ENCODE measurements around the gene GUCA1A.

Gene GUCA1A

DNA sequence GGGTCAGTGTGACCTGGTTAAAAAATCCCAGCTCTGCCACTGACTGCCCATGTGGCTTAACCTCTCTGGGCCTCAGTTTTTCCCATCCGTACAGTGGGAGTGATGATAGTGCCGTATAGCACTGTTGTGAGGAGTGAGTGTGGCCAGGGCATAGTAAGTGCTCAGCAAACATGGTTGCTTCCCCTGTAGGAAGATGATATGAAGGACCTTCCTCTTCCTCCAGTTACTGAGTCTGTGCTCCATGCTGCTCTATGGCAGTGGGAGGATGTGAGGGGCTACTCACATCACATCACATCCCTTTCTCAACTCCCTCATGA lies 43.8 kb upstream of the GUCA1A start:
- TF ChIP-seq, protein P1, sequence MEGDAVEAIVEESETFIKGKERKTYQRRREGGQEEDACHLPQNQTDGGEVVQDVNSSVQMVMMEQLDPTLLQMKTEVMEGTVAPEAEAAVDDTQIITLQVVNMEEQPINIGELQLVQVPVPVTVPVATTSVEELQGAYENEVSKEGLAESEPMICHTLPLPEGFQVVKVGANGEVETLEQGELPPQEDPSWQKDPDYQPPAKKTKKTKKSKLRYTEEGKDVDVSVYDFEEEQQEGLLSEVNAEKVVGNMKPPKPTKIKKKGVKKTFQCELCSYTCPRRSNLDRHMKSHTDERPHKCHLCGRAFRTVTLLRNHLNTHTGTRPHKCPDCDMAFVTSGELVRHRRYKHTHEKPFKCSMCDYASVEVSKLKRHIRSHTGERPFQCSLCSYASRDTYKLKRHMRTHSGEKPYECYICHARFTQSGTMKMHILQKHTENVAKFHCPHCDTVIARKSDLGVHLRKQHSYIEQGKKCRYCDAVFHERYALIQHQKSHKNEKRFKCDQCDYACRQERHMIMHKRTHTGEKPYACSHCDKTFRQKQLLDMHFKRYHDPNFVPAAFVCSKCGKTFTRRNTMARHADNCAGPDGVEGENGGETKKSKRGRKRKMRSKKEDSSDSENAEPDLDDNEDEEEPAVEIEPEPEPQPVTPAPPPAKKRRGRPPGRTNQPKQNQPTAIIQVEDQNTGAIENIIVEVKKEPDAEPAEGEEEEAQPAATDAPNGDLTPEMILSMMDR (IDR thresholded peaks at IDR 0.05; ENCODE audit: low read depth, low read length) = no peak
- no peak overlapping the region for H3K4me3 ChIP-seq (ENCODE audit: low read depth, low read length)

DNA sequence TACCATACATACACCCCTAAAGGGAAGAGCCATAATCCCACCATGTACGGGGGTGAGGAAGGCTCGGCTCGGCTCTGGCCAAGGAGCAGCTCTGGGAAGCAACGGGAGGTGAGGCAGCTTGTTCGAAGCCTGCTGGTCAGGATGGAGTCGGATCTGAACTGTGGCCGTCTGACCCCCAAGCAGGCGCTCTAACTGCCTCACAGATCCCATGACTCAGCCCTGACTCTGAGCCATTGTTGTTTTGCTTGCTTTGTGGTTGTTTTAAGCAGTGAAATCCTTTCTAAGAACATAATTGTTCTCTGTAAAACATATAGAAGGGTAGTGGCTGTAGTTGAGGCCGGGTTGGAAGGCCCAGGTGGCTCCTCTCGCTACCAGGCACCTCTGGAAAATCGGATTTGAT lies 41.6 kb upstream of the GUCA1A start:
- TF ChIP-seq, protein P1 (IDR thresholded peaks at IDR 0.05; ENCODE audit: low read depth, low read length) = no peak

DNA sequence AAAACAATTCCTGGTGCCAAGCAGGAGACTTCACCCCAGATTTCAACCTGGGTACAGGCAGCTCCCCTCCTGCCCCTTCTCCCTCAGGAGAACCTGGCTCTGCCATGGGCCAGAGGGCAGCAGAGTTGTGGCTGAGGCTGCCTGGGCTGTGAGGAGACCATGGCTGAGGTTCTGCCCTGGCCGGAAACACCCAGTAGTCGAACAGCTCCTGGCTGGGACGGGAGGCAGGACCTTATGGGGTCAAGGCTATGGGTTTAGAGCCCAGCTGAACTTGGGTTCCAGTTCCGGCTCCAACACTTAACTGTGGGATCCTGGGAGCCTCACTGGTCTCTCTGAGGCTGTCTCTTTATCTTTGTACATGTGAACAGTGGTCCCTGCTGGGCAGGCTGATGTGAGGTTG lies 39.2 kb upstream of the GUCA1A start:
- TF ChIP-seq, protein P1 (IDR thresholded peaks at IDR 0.05; ENCODE audit: low read depth, low read length) = no peak
- H3K4me3 ChIP-seq (ENCODE audit: low read depth, low read length) = no peak overlapping the region

More for the DNA sequence above, 41.6 kb upstream of the GUCA1A start:
- no peak overlapping the region for H3K4me3 ChIP-seq (ENCODE audit: low read depth, low read length)

DNA sequence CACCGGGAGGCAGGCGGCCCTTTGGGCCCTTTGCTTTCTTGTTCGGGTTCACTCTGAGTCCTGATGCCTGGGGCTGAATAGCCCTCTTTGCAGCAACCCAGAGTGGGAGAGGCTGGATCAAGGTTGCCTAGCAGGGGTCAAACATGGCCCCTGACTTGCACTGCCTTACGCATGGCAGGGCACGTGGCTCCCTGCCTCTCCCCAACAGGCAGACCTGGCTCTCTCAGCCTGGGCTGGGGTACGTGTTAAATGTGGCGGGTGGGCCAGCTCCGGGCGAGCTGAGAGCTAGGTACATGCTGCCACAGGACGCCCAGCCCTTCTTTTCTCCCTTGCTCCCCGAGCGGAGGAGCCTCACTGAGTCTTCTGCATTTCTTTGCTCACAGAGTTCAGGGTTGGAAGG lies 38.0 kb upstream of the GUCA1A start:
- TF ChIP-seq, protein P1 (IDR thresholded peaks at IDR 0.05; ENCODE audit: low read depth, low read length) = no peak
- no peak overlapping the region for H3K4me3 ChIP-seq (ENCODE audit: low read depth, low read length)

DNA sequence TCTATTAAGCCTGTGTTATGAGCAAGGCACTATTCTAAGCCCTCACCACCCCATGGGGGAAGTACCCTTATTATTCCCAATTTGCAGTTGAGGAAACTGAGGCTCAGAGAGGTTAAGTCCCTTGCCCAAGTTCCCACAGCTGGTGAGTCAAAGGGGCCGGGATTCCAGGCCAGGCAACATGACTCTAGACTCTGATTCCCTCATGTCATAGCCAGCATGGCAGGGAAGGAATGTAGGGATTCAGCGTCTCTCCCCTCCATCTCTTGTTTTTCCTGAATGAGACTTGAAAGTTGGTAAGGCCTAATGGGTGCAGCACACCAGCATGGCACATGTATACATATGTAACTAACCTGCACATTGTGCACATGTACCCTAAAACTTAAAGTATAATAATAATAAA lies 37.4 kb upstream of the GUCA1A start:
- no peak overlapping the region for H3K4me3 ChIP-seq (ENCODE audit: low read depth, low read length)
- TF ChIP-seq, protein P1 (IDR thresholded peaks at IDR 0.05; ENCODE audit: low read depth, low read length) = no peak

DNA sequence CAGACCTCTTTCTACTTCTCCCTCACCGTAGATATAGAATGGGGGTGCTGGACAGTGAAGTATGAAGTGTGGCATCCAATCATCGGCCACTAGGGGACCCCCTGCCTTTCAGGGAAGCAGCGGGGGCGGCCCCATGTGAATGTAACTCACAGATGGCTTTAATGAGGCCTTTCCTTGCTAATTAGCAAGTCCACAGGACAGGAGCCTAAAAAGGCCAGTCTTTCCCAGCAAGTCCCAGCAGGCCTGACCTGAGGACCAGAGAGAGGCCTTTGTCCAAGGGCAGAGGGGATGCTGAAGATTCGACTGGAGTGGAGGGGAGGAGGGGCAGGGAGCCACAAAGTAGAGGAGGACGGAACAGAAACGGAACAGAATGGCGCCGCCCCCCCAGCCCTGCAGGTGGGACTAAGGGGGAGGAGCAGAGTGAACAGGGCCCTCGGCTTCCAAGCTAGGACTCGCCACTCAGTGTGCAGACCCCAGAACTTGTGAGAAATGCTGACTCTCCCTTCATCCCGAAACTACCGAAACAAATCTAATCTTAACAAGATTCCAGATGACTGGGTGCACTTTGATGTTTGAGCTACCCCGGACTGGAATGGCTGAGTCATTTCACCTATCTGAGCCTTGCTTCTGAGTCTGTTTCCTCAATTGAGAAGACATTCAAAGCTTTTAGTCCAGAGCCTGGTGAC lies 36.5 kb upstream of the GUCA1A start:
- TF ChIP-seq, protein P1 (IDR thresholded peaks at IDR 0.05; ENCODE audit: low read depth, low read length) = peak; percentile 26; the same call in 1 of the 2 replicates
- H3K4me3 ChIP-seq (ENCODE audit: low read depth, low read length) = peak overlapping the region; percentile 22

DNA sequence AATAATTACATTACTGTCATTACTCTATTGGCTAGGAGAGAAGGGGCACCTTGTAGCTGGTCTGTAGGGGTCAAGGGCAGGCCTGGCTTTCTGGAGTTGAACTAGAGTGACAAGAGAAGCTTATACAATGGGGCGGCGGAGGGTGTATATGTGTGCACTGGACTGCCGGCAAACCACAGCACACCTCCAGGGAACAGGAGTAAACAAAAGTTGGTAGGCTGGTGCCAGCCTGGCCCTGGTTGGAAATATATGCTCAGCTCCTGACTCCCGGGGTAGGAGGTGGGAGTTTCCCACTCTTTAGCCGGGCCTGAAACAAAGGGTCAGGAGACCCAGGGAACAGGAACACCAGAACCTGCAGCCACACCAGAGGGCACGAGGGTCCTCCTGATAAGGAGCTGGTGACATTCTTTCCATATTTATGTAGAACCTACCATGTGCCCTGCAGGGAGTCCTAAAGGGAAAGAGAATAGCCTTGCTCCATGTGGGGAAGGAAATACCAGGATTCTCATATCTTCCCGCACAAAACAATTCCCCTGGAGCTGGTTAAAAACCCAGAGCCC lies 35.9 kb upstream of the GUCA1A start:
- no peak overlapping the region for H3K4me3 ChIP-seq (ENCODE audit: low read depth, low read length)
- TF ChIP-seq, protein P1 (IDR thresholded peaks at IDR 0.05; ENCODE audit: low read depth, low read length) = no peak

All from WI38 (cell line).